Tibial artery (tissue), 4 donors: Measurements from ENCODE around the gene CELF5.

ENCODE experiments used
- DNase-seq, 2 donors: peaks; one replicate each; pipeline ENCODE4 v3.0.0-alpha.2; 2019
- H3K27ac ChIP-seq, 2 donors: fragments of 200-600 bp; sonication (generic) in 1 of 2; 1 replicate in 1 of 2; 2 replicates in 1 of 2; pipeline ENCODE4 v1.5.1; 2018 to 2019; ENCODE audit warnings: mild to moderate bottlenecking in 1 of 2
- H3K27me3 ChIP-seq, 2 donors: fragments of 200-600 bp; sonication (generic) in 1 of 2; one replicate each; pipeline versions ENCODE4 v1.5.1 to v1.6.0; 2016 to 2019
- H3K36me3 ChIP-seq, 3 donors: fragments of 200-600 bp; sonication (generic) in 2 of 3; one replicate each; pipeline ENCODE4 v1.5.1; 2016 to 2019; ENCODE audit warnings: mild to moderate bottlenecking in 2 of 3
- H3K4me1 ChIP-seq, 4 donors: fragments of 200-600 bp; sonication (generic) in 2 of 4; 1 replicate in 3 of 4; 2 replicates in 1 of 4; pipeline ENCODE4 v1.5.1; 2016 to 2019
- H3K4me3 ChIP-seq, 2 donors: fragments of 200-600 bp; sonication (generic) in 1 of 2; 1 replicate in 1 of 2; 2 replicates in 1 of 2; pipeline ENCODE4 v1.5.1; 2018 to 2019; ENCODE audit warnings: mild to moderate bottlenecking in 2 of 2
- H3K9me3 ChIP-seq, 3 donors: fragments of 200-600 bp; sonication (generic) in 1 of 3; one replicate each; pipeline ENCODE4 v1.5.1; 2016 to 2019
- CTCF ChIP-seq, 2 experiments: fragments of 200-600 bp in 1 of 2; fragments of 450-650 bp in 1 of 2; IDR thresholded peaks; one replicate each; pipeline ENCODE4 v1.5.1; 2017 to 2019; ENCODE audit warnings: antibody characterized with exemption in 2 of 2, mild to moderate bottlenecking in 1 of 2, moderate library complexity in 1 of 2
- intact Hi-C: fragments of 100-400 bp; cut with DNase I; formaldehyde crosslinking; loops from one replicate; pipeline ENCODE4 v1.15.0; 2023; ENCODE audit warnings: low total_unique reads

CELF5 gene

GRCh38 chr19:3224346-3225168, at the start of gene CELF5:
TSS of gene CELF5 (plus strand) at chr19:3224661. CDS start at chr19:3224740, 79 bp downstream.
- DNase-seq: no peak
- no peaks in the 10 kb centered on the region for H3K36me3 ChIP-seq
- peak; percentile 45 to 62 for TF ChIP-seq CTCF (IDR thresholded peaks at IDR 0.05)
- H3K4me3 ChIP-seq: peak within 1 kb of the TSS in 1 of 2 donors; percentile 21
- H3K9me3 ChIP-seq: no peaks in the 10 kb centered on the region
- intact Hi-C loops: loop anchor here (5.0 kb wide), 1 partner anchor 253 kb away; no protein-coding TSS in a partner anchor
- H3K27me3 ChIP-seq: peaks cover 0 to 94% of the 10 kb centered on the region in 2 donors
- H3K27ac ChIP-seq: no peak within 1 kb of the TSS
- H3K4me1 ChIP-seq: peaks cover 0 to 8% (median 2%) of the 10 kb centered on the region in 4 donors

- H3K36me3 ChIP-seq: no peaks in the 10 kb centered on the region
- DNase-seq: no peak
- H3K9me3 ChIP-seq: no peaks in the 10 kb centered on the region
- intact Hi-C loops: no loop called here
- no peak overlapping the region for H3K4me3 ChIP-seq
- no peaks in the 10 kb centered on the region for H3K4me1 ChIP-seq
- H3K27ac ChIP-seq: no peak overlapping the region
- peaks cover 0 to 23% of the 10 kb centered on the region in 2 donors for H3K27me3 ChIP-seq
- no peak for TF ChIP-seq CTCF (IDR thresholded peaks at IDR 0.05)
These were observed 48.4 kb upstream of the CELF5 start for GRCh38 chr19:3175781-3176714.

GRCh38 chr19:3176715-3177501, 47.6 kb upstream of the CELF5 start:
- no peak for TF ChIP-seq CTCF (IDR thresholded peaks at IDR 0.05)
- Histone ChIP-seq H3K4me3 (no peak overlapping the region), H3K27me3 (peaks cover 0 to 15% of the 10 kb centered on the region in 2 donors), H3K4me1 (no peaks in the 10 kb centered on the region), H3K9me3 (no peaks in the 10 kb centered on the region), H3K36me3 (no peaks in the 10 kb centered on the region), H3K27ac (no peak overlapping the region)
- DNase-seq: no peak
- intact Hi-C loops: no loop called here

- no peak within 1 kb of the TSS for H3K27ac ChIP-seq
- DNase-seq: no peak
- H3K27me3 ChIP-seq: peaks cover 0 to 7% of the 10 kb centered on the region in 2 donors
- peak within 1 kb of the TSS in 1 of 2 donors; percentile 22 for H3K4me3 ChIP-seq
- intact Hi-C loops: no loop called here
- H3K4me1 ChIP-seq: no peaks in the 10 kb centered on the region
- no peaks in the 10 kb centered on the region for H3K36me3 ChIP-seq
- H3K9me3 ChIP-seq: no peaks in the 10 kb centered on the region
- TF ChIP-seq CTCF (IDR thresholded peaks at IDR 0.05): no peak
These were observed 46.0 kb upstream of the CELF5 start, which contains the start of gene S1PR4 for GRCh38 chr19:3178377-3178972. TSS of gene S1PR4 (plus strand) at chr19:3178769. CDS start at chr19:3178793, 24 bp downstream.
